Iris pigment epithelial cell (primary cell): ENCODE measurements around the gene CYTH1.
"Not testable (repeated sequence)": the region's sequence is repeated elsewhere in the genome, so short reads cannot be mapped to it uniquely, and the experiment has no call there.

Source experiments
- DNase-seq: peaks from one replicate; pipeline ENCODE4 v3.0.0-alpha.2; 2011; ENCODE audit warnings: low read depth

CYTH1 gene

GRCh38 chr17:78687125-78687524 lies 94.9 kb downstream of the CYTH1 start:
- no peak for DNase-seq

GRCh38 chr17:78684026-78684425 lies 98.0 kb downstream of the CYTH1 start:
- no peak for DNase-seq

- no peak for DNase-seq
Measured at GRCh38 chr17:78683408-78683961, 98.6 kb downstream of the CYTH1 start.

- DNase-seq = no peak
Measured at GRCh38 chr17:78682363-78682762, 99.7 kb downstream of the CYTH1 start.

GRCh38 chr17:78680436-78680835 lies 101.6 kb downstream of the CYTH1 start:
- DNase-seq = peak; percentile 67

GRCh38 chr17:78679495-78680395 lies 102.3 kb downstream of the CYTH1 start:
- no peak for DNase-seq

GRCh38 chr17:78678711-78679110 lies 103.4 kb downstream of the CYTH1 start:
- DNase-seq = no peak

GRCh38 chr17:78678222-78678557 lies 103.9 kb downstream of the CYTH1 start:
- no peak for DNase-seq

- DNase-seq = peak; percentile 11
Measured at GRCh38 chr17:78677303-78678221, 104.5 kb downstream of the CYTH1 start.

- no peak for DNase-seq
Measured at GRCh38 chr17:78676412-78677302, 105.4 kb downstream of the CYTH1 start.

- no peak for DNase-seq
Measured at GRCh38 chr17:78675836-78676235, 106.2 kb downstream of the CYTH1 start.

- DNase-seq = no peak
Measured at GRCh38 chr17:78675316-78675616, 106.8 kb downstream of the CYTH1 start.

GRCh38 chr17:78674595-78675315 lies 107.3 kb downstream of the CYTH1 start:
- DNase-seq = no peak

- DNase-seq = no peak
Measured at GRCh38 chr17:78674156-78674555, 107.9 kb downstream of the CYTH1 start.

- DNase-seq = no peak
Measured at GRCh38 chr17:78673395-78673794, 108.7 kb downstream of the CYTH1 start.

- peak; percentile 24 for DNase-seq
Measured at GRCh38 chr17:78672871-78673371, 109.2 kb downstream of the CYTH1 start.

GRCh38 chr17:78672005-78672404 lies 110.1 kb downstream of the CYTH1 start:
- DNase-seq = peak; percentile 40

- not testable (repeated sequence) for DNase-seq
Measured at GRCh38 chr17:78671726-78672001, 110.4 kb downstream of the CYTH1 start.

- DNase-seq = no peak
Measured at GRCh38 chr17:78670850-78671725, 111.0 kb downstream of the CYTH1 start.

GRCh38 chr17:78669975-78670518 lies 112.0 kb downstream of the CYTH1 start:
- DNase-seq = no peak
